HepG2 (cell line): ENCODE data around the gene APOL2. TPM values are rescaled to one million over a fixed set of nuclear protein-coding genes. Genes with fewer than 3 reads are reported as not detected.

Experiments used
- ATAC-seq: fragments of 200-7000 bp; cut with Tn5 transposase; 3 replicates; pipeline ENCODE4 v1.9.1; 2020; ENCODE audit warnings: mild to moderate bottlenecking, moderate library complexity
- BruUV-seq: library from RNA; stranded (reverse); fragments of 400-500 nt; replicated peaks from 2 replicates; lab custom pipeline; 2021; lab: Mats Ljungman, UMichigan
- CTCF ChIA-PET: fragments of 300-600 bp; formaldehyde crosslinking; extraction: SDS; loops from one replicate; lab custom pipeline; 2021; ENCODE audit warnings: low total read pairs, inconsistent platforms, low intra/inter-chr PET ratio; lab: Yijun Ruan, JAX
- POLR2A ChIA-PET: fragments of 350-600 bp; sonication (Branson Sonifier 250); formaldehyde crosslinking; loops from one replicate; lab custom pipeline; 2020; ENCODE audit warnings: antibody characterized with exemption, inconsistent platforms; lab: Yijun Ruan, JAX
- DNase-seq: peaks from one replicate; pipeline ENCODE4 v3.0.0-alpha.2; 2015; ENCODE audit warnings: low spot score
- FAIRE-seq: peaks from 3 replicates; lab custom pipeline; 2011; peaks lifted over from hg19 to GRCh38; lab: Jason Lieb, UNC
- H2AFZ ChIP-seq: one replicate; pipeline ENCODE4 v1.6.1; 2011; ENCODE audit warnings: low read length, inconsistent platforms
- H3K27ac ChIP-seq: fragments of 300-600 bp; 3 replicates; pipeline ENCODE4 v1.8.0; 2011; ENCODE audit warnings: mixed run types, mild to moderate bottlenecking, mixed read lengths, low read length, inconsistent platforms; ENCODE audit not compliant: insufficient read depth; ENCODE audit errors: extremely low read length
- H3K27me3 ChIP-seq, 2 experiments: fragments of 200-600 bp in 1 of 2; 2 replicates in 1 of 2; 3 replicates in 1 of 2; pipeline versions ENCODE4 v1.6.0 to v1.8.0; 2011; ENCODE audit warnings: low read length in 2 of 2, mild to moderate bottlenecking in 2 of 2, moderate library complexity in 2 of 2, inconsistent platforms in 1 of 2; ENCODE audit not compliant: insufficient read depth in 2 of 2, control insufficient read depth in 1 of 2
- H3K36me3 ChIP-seq, 2 experiments: fragments of 200-600 bp in 1 of 2; replicated peaks in 1 of 2; 2 replicates in 1 of 2; 3 replicates in 1 of 2; pipeline versions ENCODE4 v1.5.1 to v1.8.0; 2011; ENCODE audit warnings: low read length in 2 of 2, inconsistent platforms in 1 of 2; ENCODE audit not compliant: insufficient read depth in 2 of 2, control insufficient read depth in 1 of 2
- H3K4me1 ChIP-seq: 2 replicates; pipeline ENCODE4 v1.5.1; 2012; ENCODE audit warnings: low read length, inconsistent platforms; ENCODE audit not compliant: insufficient read depth
- H3K4me2 ChIP-seq: 2 replicates; pipeline ENCODE4 v1.6.0; 2011; ENCODE audit warnings: low read depth, low read length, inconsistent platforms
- H3K4me3 ChIP-seq, 3 experiments: fragments of 200-600 bp in 1 of 3; sonication (generic), shearing (Covaris generic) in 1 of 3; replicated peaks in 1 of 3; 2 replicates each; pipeline ENCODE4 v1.5.1; 2011 to 2016; ENCODE audit warnings: low read length in 3 of 3, inconsistent platforms in 2 of 3, low read depth in 2 of 3, mild to moderate bottlenecking in 2 of 3, control low read depth in 1 of 3, mixed read lengths in 1 of 3; ENCODE audit not compliant: insufficient read depth in 1 of 3
- H3K79me2 ChIP-seq: one replicate; pipeline ENCODE4 v1.6.1; 2011; ENCODE audit warnings: low read length, inconsistent platforms; ENCODE audit not compliant: insufficient read depth
- H3K9ac ChIP-seq: 2 replicates; pipeline ENCODE4 v1.6.0; 2011; ENCODE audit warnings: mild to moderate bottlenecking, low read depth, low read length, inconsistent platforms; ENCODE audit not compliant: insufficient read depth
- H3K9me3 ChIP-seq: 2 replicates; pipeline ENCODE4 v1.5.1; 2012; ENCODE audit warnings: mild to moderate bottlenecking, low read length
- H4K20me1 ChIP-seq: 2 replicates; pipeline ENCODE4 v1.6.0; 2011; ENCODE audit warnings: inconsistent platforms, mild to moderate bottlenecking, low read length, moderate library complexity; ENCODE audit not compliant: insufficient read depth
- AGO2 ChIP-seq: fragments of 200-400 bp; formaldehyde crosslinking; optimal IDR thresholded peaks from 2 replicates; pipeline ENCODE3; 2017; ENCODE audit warnings: mild to moderate bottlenecking, low read depth, low read length, moderate library complexity
- DRAP1 ChIP-seq: IDR thresholded peaks from 2 replicates; pipeline ENCODE4 v1.6.1; 2016; ENCODE audit warnings: missing genetic modification reagents, missing compliant biosample characterization
- HES4 ChIP-seq: sonication (generic); formaldehyde crosslinking; IDR thresholded peaks from 2 replicates; pipeline ENCODE4 v1.9.0; 2021; ENCODE audit warnings: mild to moderate bottlenecking, missing genetic modification reagents, borderline replicate concordance
- KDM2A ChIP-seq: sonication (generic); formaldehyde crosslinking; IDR thresholded peaks from 2 replicates; pipeline ENCODE4 v1.4.0; 2020; ENCODE audit warnings: low read depth, missing genetic modification reagents, borderline replicate concordance
- NFRKB ChIP-seq: fragments of 450-650 bp; IDR thresholded peaks from 2 replicates; pipeline ENCODE4 v1.6.1; 2017
- ONECUT2 ChIP-seq: sonication (generic); formaldehyde crosslinking; IDR thresholded peaks from 2 replicates; pipeline ENCODE4 v1.4.0; 2020; ENCODE audit warnings: missing genetic modification reagents
- POLR2A ChIP-seq, 2 experiments: IDR thresholded peaks; 2 replicates each; pipeline ENCODE4 v1.6.1; 2011; ENCODE audit warnings: low read depth in 2 of 2, low read length in 2 of 2, mild to moderate bottlenecking in 1 of 2, moderate library complexity in 1 of 2; ENCODE audit not compliant: insufficient read depth in 1 of 2
- SCMH1 ChIP-seq: sonication (generic); formaldehyde crosslinking; IDR thresholded peaks from 2 replicates; pipeline ENCODE4 v1.9.0; 2021; ENCODE audit warnings: missing genetic modification reagents, mild to moderate bottlenecking, borderline replicate concordance
- SRF ChIP-seq: IDR thresholded peaks from 2 replicates; pipeline ENCODE4 v1.6.1; 2011; ENCODE audit warnings: mild to moderate bottlenecking, low read depth, low read length, moderate library complexity
- TCF7 ChIP-seq: sonication (generic); IDR thresholded peaks from 2 replicates; pipeline ENCODE4 v1.6.1; 2016; ENCODE audit warnings: antibody characterized with exemption, low read depth
- ZFX ChIP-seq: sonication (generic); formaldehyde crosslinking; IDR thresholded peaks from 2 replicates; pipeline ENCODE4 v1.4.0; 2020; ENCODE audit warnings: mild to moderate bottlenecking, low read depth, missing genetic modification reagents, moderate library complexity
- WGBS: methylation state at CpG from one replicate; pipeline ENCODE4 v1.1.6; 2017; ENCODE audit warnings: low lambda C conversion rate; 5-methylcytosine and 5-hydroxymethylcytosine counted together
- in situ Hi-C: cut with HindIII; loops from 2 replicates; pipeline ENCODE4 v1.10.0; 2017; ENCODE audit warnings: low pct_unique_long_range_greater_than_20kb; ENCODE audit not compliant: extremely low pct_ligation_motif_present
- intact Hi-C: fragments of 100-400 bp; cut with micrococcal nuclease; formaldehyde crosslinking; loops from one replicate; pipeline ENCODE4 v1.10.0; 2022; ENCODE audit not compliant: unreplicated experiment
- polyA plus RNA-seq, 8 experiments: library from polyadenylated mRNA; depleted of rRNA in 3 of 8; stranded (reverse) in 7 of 8; unstranded in 1 of 8; fragments of >200 nt; fragmentation: Illumina TruSeq in 4 of 8; extraction: Trizol in 4 of 8; gene quantifications; 2 replicates each; pipeline versions ENCODE4 v1.2.1 to v1.2.3, GENCODE V29; 2011 to 2016; ENCODE audit warnings: low read depth in 4 of 8, missing spikeins in 1 of 8, mixed read lengths in 1 of 8; ENCODE audit not compliant: insufficient read depth in 1 of 8
- total RNA-seq, 5 experiments: library from RNA; depleted of rRNA; stranded (reverse); fragments of >200 nt; fragmentation: Illumina TruSeq; extraction: Trizol; gene quantifications; 2 replicates each; pipeline ENCODE4 v1.2.3, GENCODE V29; 2016; ENCODE audit warnings: low read depth in 1 of 5
- TF ChIP-seq, protein P1 (sequence below): sonication (generic); formaldehyde crosslinking; IDR thresholded peaks from 2 replicates; pipeline ENCODE4 v1.4.0; 2020; ENCODE audit warnings: mild to moderate bottlenecking, missing genetic modification reagents

APOL2 gene
- total and polyA plus RNA-seq, 2 of the 13 experiments (the other 11 are each of a cell fraction or from before 2014, with no cell fraction given): 28.7 to 51.2 TPM

DNA sequence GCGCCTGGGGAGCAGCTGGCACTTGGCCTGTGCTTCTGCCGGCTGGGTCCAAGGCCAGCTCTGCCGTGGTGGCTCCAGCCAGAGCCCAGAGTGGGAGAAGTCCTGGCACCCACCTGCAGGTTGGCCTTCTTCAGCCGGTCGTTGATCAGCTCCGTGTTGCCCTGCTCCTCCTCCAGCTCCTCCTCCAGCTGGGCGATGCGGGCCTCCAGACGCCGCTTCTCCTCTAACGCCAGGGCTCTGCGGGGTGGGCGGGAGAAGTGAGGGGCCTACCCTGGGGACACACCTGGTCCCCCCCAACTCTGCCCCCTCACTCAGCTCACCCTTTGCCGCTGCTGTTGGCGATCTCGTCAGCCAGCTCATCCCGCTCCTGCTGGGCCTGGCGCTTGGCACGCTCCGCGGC lies 46.2 kb upstream of the APOL2 start:
- in situ Hi-C loops (loop anchor here (5.0 to 10.0 kb wide), 2 partner anchors 51 to 88 kb away; partner anchors contain the start of gene APOL2), intact Hi-C loops (no loop called here)
- Histone ChIP-seq H3K79me2 (no peaks in the 10 kb centered on the region), H3K4me2 (no peak overlapping the region), H3K4me1 (no peaks in the 10 kb centered on the region), H3K27ac (no peak overlapping the region), H3K27me3 (no peaks in the 10 kb centered on the region), H3K9ac (no peak overlapping the region), H2AFZ (no peak overlapping the region), H3K9me3 (no peaks in the 10 kb centered on the region), H3K4me3 (no peak overlapping the region), H4K20me1 (no peaks in the 10 kb centered on the region), H3K36me3 (peaks cover 48 to 71% of the 10 kb centered on the region in 2 experiments)
- FAIRE-seq (no peak), DNase-seq (no peak), ATAC-seq (no peak)
- TF ChIP-seq NFRKB: no peak
- TF ChIP-seq AGO2: peak; percentile 61
- TF ChIP-seq ZFX: no peak
- TF ChIP-seq, protein P1, sequence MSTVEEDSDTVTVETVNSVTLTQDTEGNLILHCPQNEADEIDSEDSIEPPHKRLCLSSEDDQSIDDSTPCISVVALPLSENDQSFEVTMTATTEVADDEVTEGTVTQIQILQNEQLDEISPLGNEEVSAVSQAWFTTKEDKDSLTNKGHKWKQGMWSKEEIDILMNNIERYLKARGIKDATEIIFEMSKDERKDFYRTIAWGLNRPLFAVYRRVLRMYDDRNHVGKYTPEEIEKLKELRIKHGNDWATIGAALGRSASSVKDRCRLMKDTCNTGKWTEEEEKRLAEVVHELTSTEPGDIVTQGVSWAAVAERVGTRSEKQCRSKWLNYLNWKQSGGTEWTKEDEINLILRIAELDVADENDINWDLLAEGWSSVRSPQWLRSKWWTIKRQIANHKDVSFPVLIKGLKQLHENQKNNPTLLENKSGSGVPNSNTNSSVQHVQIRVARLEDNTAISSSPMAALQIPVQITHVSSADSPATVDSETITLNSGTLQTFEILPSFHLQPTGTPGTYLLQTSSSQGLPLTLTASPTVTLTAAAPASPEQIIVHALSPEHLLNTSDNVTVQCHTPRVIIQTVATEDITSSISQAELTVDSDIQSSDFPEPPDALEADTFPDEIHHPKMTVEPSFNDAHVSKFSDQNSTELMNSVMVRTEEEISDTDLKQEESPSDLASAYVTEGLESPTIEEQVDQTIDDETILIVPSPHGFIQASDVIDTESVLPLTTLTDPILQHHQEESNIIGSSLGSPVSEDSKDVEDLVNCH (CRISPR knock-in tag): no peak
- ChIA-PET CTCF (interaction anchor here (0.9 to 2.0 kb wide), 2 partner anchors 64 to 91 kb away, joined by 4 to 14 read pairs; no protein-coding TSS in a partner anchor), POLR2A (no interaction called here)
- WGBS: 96% methylated on average over 15 of the region's 21 CpGs
- BruUV-seq: no TSS peak

DNA sequence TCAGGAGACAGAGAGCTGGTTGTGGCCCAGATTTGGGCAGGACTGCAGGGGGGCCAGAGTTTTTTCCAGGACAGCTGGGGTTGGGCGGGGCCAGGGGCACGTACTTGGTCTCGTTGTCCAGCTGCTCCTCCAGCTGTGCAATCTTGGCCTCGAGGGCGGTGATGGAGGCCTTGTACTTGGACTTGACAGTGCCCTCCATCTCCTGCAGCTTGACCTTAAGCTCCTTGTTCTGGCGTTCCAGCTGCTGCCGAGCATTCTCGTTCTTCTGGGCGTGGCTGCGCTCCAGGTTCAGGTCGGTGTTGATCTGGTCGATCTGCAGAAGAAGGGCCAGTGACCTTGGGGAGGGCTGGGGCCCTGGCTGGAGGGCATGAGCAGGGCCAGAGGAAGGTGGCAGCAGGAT lies 45.7 kb upstream of the APOL2 start:
- Histone ChIP-seq H3K9ac (no peak overlapping the region), H3K4me1 (peaks cover 5% of the 10 kb centered on the region), H3K27me3 (no peaks in the 10 kb centered on the region), H3K27ac (no peak overlapping the region), H2AFZ (no peak overlapping the region), H3K9me3 (no peaks in the 10 kb centered on the region), H3K4me3 (no peak overlapping the region), H3K79me2 (no peaks in the 10 kb centered on the region), H4K20me1 (no peaks in the 10 kb centered on the region), H3K36me3 (peaks cover 48 to 70% of the 10 kb centered on the region in 2 experiments), H3K4me2 (no peak overlapping the region)
- WGBS: 95% methylated on average over 9 of the region's 12 CpGs
- ChIA-PET CTCF (interaction anchor here (2.0 kb wide), 1 partner anchor 90 kb away, joined by 14 read pairs; no protein-coding TSS in a partner anchor), POLR2A (no interaction called here)
- in situ Hi-C loops: loop anchor here (5.0 to 10.0 kb wide), 2 partner anchors 50 to 88 kb away; partner anchors contain the start of gene APOL2
- no peak for ATAC-seq
- no peak for FAIRE-seq
- intact Hi-C loops: no loop called here
- DNase-seq: no peak
- BruUV-seq: no TSS peak
- TF ChIP-seq DRAP1 (CRISPR knock-in tag) (no peak), TCF7 (no peak), SRF (no peak), HES4 (CRISPR knock-in tag) (no peak), KDM2A (CRISPR knock-in tag) (no peak), ONECUT2 (no peak), POLR2A (IDR thresholded peaks at IDR 0.05; ENCODE audit: insufficient read depth in 1 of 2, low read depth in 2 of 2, low read length in 2 of 2) (0 out of 4 replicates have a peak, but pooled peaks of 1 of the 2 experiments have one; percentile 28), SCMH1 (CRISPR knock-in tag) (no peak)
